ENCODE measurements around the gene PDPR.
"Not testable (repeated sequence)": the region's sequence is repeated elsewhere in the genome, so short reads cannot be mapped to it uniquely, and the experiment has no call there.

DNA sequence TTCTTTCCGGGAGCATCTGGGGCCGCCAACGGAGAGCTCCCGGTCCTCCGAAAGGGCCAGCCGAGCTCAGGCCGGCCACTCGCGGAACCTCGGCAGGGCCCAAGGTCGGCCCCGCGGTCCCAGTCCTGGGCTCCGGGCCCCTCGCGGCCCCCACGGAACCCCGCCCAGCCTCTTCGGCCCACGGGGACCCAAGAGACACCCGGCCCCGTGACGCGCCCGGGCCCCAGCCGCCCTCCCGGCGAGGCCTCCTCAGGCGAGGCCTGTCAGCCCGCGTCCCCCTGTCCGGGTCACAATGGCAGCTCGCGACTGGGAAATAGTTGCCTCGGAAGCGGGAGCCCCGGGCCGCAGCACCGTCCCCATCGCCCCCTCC lies 48.8 kb upstream of the PDPR start:
- TF ChIP-seq, protein P1, sequence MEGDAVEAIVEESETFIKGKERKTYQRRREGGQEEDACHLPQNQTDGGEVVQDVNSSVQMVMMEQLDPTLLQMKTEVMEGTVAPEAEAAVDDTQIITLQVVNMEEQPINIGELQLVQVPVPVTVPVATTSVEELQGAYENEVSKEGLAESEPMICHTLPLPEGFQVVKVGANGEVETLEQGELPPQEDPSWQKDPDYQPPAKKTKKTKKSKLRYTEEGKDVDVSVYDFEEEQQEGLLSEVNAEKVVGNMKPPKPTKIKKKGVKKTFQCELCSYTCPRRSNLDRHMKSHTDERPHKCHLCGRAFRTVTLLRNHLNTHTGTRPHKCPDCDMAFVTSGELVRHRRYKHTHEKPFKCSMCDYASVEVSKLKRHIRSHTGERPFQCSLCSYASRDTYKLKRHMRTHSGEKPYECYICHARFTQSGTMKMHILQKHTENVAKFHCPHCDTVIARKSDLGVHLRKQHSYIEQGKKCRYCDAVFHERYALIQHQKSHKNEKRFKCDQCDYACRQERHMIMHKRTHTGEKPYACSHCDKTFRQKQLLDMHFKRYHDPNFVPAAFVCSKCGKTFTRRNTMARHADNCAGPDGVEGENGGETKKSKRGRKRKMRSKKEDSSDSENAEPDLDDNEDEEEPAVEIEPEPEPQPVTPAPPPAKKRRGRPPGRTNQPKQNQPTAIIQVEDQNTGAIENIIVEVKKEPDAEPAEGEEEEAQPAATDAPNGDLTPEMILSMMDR (optimal IDR thresholded peaks at IDR 0.05 in 1 of 3, IDR thresholded peaks at IDR 0.05 in 1 of 3, conservative IDR thresholded peaks at IDR 0.05 in 1 of 3; ENCODE audit: extremely low read depth in 1 of 3, insufficient read depth in 2 of 3, low read length in 3 of 3) = not testable (repeated sequence)
- not testable (repeated sequence) for TF ChIP-seq EZH2 (IDR thresholded peaks at IDR 0.05; ENCODE audit: low read length)

Measured in keratinocyte (primary cell).